Panc1 (cell line): Measurements from ENCODE around the gene SETD2.

Experiments used
- CTCF ChIP-seq: fragments of 450-650 bp; IDR thresholded peaks from 2 replicates; pipeline ENCODE4 v1.5.1; 2017; ENCODE audit warnings: mild to moderate bottlenecking
- POLR2AphosphoS5 ChIP-seq: IDR thresholded peaks from 2 replicates; pipeline ENCODE4 v1.6.1; 2012; ENCODE audit warnings: mild to moderate bottlenecking, low read depth, low read length, moderate library complexity
- REST ChIP-seq, 2 experiments: IDR thresholded peaks; 2 replicates each; pipeline ENCODE4 v1.6.1; 2011 to 2012; ENCODE audit warnings: low read depth in 2 of 2, control low read depth in 1 of 2, low read length in 1 of 2, mild to moderate bottlenecking in 1 of 2, moderate library complexity in 1 of 2; ENCODE audit not compliant: insufficient read depth in 1 of 2
- SIN3A ChIP-seq: IDR thresholded peaks from 2 replicates; pipeline ENCODE4 v1.6.1; 2012; ENCODE audit warnings: low read depth, mild to moderate bottlenecking, low read length, moderate library complexity, borderline replicate concordance; ENCODE audit not compliant: insufficient read depth
- TCF7L2 ChIP-seq: IDR thresholded peaks from 2 replicates; pipeline ENCODE4 v1.6.1; 2011; ENCODE audit warnings: mild to moderate bottlenecking, low read depth, low read length, inconsistent platforms

- no peak for TF ChIP-seq CTCF
- no peak for TF ChIP-seq TCF7L2
- TF ChIP-seq SIN3A = no peak
- TF ChIP-seq POLR2AphosphoS5 = no peak
- TF ChIP-seq REST (IDR thresholded peaks at IDR 0.05; ENCODE audit: insufficient read depth in 1 of 2, low read depth in 2 of 2, low read length in 1 of 2) = no peak
Observed at GRCh38 chr3:46999516-47000197, 164.3 kb downstream of the SETD2 start.
